ENCODE measurements around the gene TNFSF9.
A peak's percentile ranks its signal among the peaks of the same experiment; 100 is the strongest.
"Not testable (repeated sequence)": the region's sequence is repeated elsewhere in the genome, so short reads cannot be mapped to it uniquely, and the experiment has no call there.

Gene TNFSF9

DNA sequence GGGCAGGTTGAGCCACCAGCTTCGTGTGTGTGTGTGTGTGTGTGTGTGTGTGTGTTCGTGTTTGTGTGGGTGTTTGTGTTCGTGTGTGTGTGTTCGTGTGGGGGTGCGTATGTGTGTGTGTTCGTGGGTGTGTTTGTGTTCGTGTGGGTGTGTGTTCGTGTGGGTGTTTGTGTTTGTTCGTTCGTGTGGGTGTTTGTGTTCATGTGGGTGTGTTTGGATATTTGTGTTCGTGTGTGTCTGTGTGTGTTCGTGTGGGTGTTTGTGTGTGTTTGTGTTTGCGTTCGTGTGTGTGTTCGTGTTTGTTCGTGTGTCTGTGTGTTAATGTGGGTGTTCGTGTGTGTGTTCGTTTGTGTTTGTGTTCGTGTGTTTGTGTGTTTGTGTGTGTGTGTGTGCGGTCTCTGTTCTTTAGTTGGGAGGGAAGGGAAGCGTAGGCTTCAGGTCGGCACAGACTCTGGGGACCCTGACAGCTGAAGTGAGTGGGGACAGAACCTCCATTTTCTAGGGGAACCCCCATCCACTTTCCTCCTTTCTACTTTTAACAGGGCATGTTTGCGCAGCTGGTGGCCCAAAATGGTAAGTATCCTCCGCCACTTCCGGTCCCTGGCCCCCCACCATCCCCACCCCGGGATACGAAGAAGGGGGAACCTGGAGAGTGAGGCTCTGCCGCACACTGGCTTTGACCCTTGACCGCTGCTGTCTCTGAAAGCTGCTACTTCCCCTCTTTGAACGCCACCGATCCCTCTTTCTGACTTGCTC is 1.6 kb downstream of the TNFSF9 start:
- DNase-seq (ENCODE audit: low read depth in 3 of 3) = no peak

DNA sequence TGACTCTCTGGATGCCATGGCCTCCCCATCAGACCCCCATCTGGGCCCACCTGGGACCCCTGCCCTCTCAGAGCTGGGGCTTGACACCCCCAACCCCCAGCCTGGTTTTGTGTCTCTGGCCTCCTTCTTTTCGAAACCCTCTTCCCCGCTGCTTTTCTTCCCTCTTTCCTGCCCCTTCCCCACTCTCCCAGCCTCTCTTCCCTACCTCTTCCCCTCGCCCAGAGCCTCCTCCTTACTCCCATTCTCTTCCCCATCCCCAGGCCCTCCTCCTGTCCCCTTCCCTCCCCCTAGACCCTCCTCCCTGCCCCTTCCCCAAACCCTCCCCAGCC is 2.1 kb downstream of the TNFSF9 start:
- no peak for DNase-seq (ENCODE audit: low read depth in 3 of 3)

DNA sequence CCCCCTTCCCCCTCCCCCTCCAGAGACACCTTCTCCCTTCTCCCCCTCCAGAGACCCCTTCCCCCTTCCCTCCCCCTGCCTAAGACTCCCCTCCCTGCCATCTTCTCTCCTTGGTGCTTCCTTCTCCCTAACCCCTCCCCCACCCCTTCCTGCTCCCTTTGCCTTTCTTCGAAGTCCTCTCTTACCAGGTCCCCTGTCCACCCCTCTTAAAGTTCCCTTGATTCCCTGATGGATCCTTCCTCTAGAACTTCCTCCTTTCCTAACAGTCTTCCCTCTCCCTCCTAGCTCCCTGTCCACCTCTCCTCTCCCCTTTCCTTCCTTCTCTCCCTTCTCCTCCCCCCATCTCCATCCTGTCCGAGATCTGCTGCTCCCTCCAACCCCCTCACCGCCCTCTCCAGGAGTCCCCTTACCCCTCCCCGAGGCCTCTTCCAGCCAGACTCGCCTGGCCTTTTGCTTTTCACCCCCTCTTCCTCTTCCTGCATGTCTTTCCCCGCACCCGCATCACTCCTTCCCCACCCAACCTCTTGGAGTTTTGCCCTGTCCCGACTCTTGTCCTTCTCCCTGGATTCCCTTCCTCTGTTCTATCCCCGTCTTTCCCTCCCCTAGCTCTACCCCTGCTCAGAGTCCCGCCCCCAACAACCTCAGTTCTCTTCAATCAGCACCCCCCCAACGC is 3.1 kb downstream of the TNFSF9 start:
- no peak for DNase-seq (ENCODE audit: low read depth in 3 of 3)

DNA sequence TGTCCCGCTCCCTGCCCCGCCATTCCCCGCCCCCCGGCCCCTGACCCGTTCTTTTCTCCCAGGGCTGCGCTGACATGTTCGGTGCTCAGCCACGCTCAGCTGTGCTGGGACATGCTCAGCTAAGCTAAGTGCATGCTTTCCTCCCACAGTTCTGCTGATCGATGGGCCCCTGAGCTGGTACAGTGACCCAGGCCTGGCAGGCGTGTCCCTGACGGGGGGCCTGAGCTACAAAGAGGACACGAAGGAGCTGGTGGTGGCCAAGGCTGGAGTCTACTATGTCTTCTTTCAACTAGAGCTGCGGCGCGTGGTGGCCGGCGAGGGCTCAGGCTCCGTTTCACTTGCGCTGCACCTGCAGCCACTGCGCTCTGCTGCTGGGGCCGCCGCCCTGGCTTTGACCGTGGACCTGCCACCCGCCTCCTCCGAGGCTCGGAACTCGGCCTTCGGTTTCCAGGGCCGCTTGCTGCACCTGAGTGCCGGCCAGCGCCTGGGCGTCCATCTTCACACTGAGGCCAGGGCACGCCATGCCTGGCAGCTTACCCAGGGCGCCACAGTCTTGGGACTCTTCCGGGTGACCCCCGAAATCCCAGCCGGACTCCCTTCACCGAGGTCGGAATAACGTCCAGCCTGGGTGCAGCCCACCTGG is 3.7 kb downstream of the TNFSF9 start:
- DNase-seq (ENCODE audit: low read depth in 3 of 3) = no peak

DNA sequence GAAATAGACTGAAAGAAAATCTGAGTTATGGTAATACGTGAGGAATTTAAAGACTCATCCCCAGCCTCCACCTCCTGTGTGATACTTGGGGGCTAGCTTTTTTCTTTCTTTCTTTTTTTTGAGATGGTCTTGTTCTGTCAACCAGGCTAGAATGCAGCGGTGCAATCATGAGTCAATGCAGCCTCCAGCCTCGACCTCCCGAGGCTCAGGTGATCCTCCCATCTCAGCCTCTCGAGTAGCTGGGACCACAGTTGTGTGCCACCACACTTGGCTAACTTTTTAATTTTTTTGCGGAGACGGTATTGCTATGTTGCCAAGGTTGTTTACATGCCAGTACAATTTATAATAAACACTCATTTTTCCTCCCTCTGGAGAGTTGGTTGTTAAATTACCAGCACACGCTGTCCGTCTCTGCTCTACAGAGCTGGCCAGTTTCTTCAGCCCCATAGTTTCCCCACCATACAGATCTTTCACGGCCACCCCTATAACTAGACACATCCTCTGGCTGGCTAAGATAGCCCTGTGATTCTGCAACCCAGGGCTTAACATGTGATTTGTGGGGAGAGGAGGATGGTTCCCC is 4.8 kb downstream of the TNFSF9 start:
- DNase-seq (ENCODE audit: low read depth in 3 of 3) = no peak

DNA sequence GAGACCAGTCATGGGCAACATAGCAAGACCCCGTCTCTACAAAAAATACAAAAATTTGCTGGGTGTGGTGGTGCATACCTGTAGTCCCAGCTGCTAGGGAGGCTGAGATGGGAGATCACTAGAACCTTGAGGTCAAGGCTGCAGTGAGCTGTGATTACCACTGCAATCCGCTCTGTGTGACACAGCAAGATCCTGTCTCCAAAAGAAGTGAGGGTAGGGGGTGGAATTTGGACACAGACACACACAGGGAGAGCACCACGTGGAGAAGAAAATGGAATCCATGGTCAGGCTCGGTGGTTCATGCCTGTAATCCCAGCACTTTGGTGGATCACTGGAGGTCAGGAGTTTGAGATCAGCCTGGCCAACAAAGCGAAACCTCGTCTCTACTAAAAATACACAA is 8.7 kb downstream of the TNFSF9 start:
- DNase-seq (ENCODE audit: low read depth in 3 of 3) = no peak

DNA sequence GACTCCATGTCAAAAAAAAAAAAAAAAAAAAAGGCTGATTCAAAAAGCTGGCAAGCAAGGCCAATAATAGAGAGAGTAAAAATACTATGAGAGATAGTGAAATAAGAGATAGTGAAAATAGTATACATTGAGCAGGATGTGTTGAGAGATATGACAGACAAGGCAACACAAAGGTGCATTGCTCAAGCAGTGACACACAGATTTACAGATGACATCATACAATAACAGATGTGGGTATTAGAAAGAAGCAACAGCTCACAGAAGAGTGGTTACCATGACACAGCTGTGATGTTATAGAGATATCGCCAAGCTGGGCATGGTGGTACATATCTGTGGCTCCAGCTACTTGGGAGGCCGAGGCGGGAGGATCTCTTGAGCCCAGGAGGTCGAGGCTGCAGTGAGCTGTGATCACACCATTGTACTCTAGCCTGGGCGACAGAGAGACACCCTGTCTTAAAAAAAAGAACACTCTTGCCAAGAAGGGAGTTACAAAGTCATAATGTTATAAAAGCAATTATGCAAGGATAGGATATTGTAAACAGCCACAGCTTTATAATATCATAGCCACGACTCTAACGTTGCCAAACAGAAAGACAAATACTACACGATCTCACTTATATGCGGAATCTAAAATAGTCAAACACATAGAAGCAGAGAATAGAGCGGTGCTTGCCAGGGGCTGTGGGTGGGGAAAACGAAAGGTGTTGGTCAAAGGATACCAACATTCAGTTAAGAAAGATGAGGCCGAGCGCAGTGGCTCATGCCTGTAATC is 10.3 kb downstream of the TNFSF9 start:
- DNase-seq (ENCODE audit: low read depth in 3 of 3) = no peak

- no peak for DNase-seq (ENCODE audit: low read depth in 3 of 3)
Observed at GRCh38 chr19:6543866-6544347, 13.1 kb downstream of the TNFSF9 start.

- DNase-seq (ENCODE audit: low read depth in 3 of 3) = not testable (repeated sequence)
Observed at GRCh38 chr19:6550679-6551078, 19.9 kb downstream of the TNFSF9 start.

GRCh38 chr19:6551091-6551490 is 20.3 kb downstream of the TNFSF9 start:
- DNase-seq (ENCODE audit: low read depth in 3 of 3) = no peak

- DNase-seq (ENCODE audit: low read depth in 3 of 3) = peak; percentile 24 to 50 (median 46)
Observed at GRCh38 chr19:6551607-6552450, 21.0 kb downstream of the TNFSF9 start.

DNA sequence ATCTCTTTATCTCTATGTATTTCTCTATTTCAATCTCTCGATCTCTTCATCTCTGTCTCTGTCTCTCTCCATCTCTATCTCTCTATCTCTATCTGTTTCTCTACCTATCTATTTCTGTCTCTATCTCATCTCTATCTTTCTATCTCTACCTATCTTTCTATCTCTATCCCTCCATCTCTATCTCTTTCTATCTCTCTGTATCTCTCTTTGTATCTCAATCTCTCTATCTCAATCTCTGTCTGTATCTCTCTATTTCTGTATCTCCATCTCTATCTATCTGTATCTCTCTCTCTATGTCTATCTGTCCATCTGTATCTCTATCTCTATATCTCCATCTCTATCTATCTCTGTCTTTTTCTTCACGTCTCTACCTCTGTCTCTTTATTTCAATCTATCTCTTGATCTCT is 25.2 kb downstream of the TNFSF9 start:
- no peak for DNase-seq (ENCODE audit: low read depth in 3 of 3)

- no peak for DNase-seq (ENCODE audit: low read depth in 3 of 3)
Observed at GRCh38 chr19:6556480-6557195, 25.8 kb downstream of the TNFSF9 start.

- not testable (repeated sequence) for DNase-seq (ENCODE audit: low read depth in 3 of 3)
Observed at GRCh38 chr19:6562437-6562836, 31.6 kb downstream of the TNFSF9 start.

GRCh38 chr19:6564393-6564792 is 33.6 kb downstream of the TNFSF9 start:
- no peak for DNase-seq (ENCODE audit: low read depth in 3 of 3)

- DNase-seq (ENCODE audit: low read depth in 3 of 3) = not testable (repeated sequence)
Observed at GRCh38 chr19:6566727-6567126, 35.9 kb downstream of the TNFSF9 start.

DNA sequence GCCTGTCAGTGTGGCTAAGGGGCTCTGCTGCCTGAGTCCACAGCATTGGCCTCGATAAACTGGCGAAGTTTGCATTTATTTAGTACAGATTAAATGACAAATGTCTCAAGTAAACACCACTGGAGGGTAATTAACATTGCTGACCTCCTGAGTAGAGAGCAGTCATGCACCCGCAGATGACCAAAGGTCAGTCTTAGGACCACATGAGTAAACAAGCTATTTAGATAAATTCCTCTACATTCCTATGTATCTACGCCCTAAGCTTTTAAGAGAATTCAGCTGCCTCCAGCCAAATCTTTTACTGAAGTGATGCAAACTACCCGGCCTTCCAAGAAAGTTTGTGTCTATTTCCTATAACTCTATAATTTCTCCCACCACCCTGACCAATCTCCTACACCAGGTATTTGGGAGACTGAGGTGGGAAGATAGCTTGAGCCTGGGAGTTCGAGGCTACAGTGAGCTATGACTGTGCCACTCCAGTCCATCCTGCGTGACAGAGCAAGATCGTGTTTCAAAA is 37.2 kb downstream of the TNFSF9 start:
- no peak for DNase-seq (ENCODE audit: low read depth in 3 of 3)

- no peak for DNase-seq (ENCODE audit: low read depth in 3 of 3)
Observed at GRCh38 chr19:6568816-6569215, 38.0 kb downstream of the TNFSF9 start.

DNA sequence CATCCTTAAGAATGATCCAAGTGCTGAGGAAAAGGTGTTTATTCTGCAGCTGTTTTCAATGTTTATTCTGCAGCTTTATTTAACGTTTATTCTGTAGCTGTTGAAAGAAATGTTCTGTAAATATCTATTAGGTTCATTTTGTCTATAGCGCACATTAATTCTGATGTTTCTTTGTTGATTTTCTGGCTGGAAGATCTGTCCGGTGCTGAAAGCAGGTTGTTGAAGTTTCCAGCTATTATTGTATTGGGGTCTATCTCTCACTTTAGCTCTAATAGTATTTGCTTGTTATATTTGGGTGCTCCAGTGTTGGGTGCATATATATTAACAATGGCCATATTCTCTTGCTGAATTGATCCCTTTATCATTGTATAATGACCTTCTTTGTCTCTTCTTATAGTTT is 39.9 kb downstream of the TNFSF9 start:
- no peak for DNase-seq (ENCODE audit: low read depth in 3 of 3)

DNA sequence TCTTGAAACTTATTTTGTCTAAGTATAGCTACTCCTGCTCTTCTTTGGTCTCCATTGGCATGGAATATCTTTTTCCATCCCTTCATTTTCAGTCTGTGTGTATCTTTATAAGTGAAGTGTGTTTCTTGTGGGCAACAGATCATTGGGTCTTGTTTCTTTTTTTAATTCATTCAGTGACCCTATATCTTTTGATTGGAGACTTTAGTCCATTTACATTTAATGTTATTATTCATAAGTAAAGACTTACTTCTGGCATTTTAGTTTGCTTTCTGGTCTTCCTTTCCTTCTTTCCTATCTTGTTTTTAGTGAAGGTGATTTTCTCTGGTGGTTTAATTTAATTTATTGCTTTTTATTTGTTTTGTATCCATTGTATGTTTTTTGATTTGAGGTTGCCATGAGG is 40.3 kb downstream of the TNFSF9 start:
- DNase-seq (ENCODE audit: low read depth in 3 of 3) = no peak
